ENCODE results near the gene SERPINA5.

GRCh38 chr14:94557327-94557726, 23.9 kb upstream of the SERPINA5 start:
- TF ChIP-seq CTCF (IDR thresholded peaks at IDR 0.05 in 2 of 3, conservative IDR thresholded peaks at IDR 0.05 in 1 of 3; ENCODE audit: borderline replicate concordance in 1 of 3, insufficient read depth in 1 of 3, low read depth in 2 of 3, low read length in 2 of 3): no peak
- TF ChIP-seq SIN3A (IDR thresholded peaks at IDR 0.05; ENCODE audit: low read depth): no peak
- no peak for TF ChIP-seq SP1 (IDR thresholded peaks at IDR 0.05; ENCODE audit: low read depth)
- TF ChIP-seq POLR2A (IDR thresholded peaks at IDR 0.05; ENCODE audit: borderline replicate concordance, extremely low read depth, insufficient read depth, insufficient read length): no peak
- no peak for TF ChIP-seq ZNF274 (IDR thresholded peaks at IDR 0.05; ENCODE audit: low read depth, low read length)
- no peak for TF ChIP-seq JUND (IDR thresholded peaks at IDR 0.05)
- no peak for TF ChIP-seq EZH2 (IDR thresholded peaks at IDR 0.05)
